Measurements from ENCODE around the gene ELFN1. TPM values are rescaled to one million over a fixed set of nuclear protein-coding genes. Genes with fewer than 3 reads are reported as not detected.
A peak's percentile ranks its signal among the peaks of the same experiment; 100 is the strongest.

ELFN1 gene
- total and polyA plus RNA-seq, 9 of the 15 experiments (the other 6 are each of a cell fraction or from before 2014, with no cell fraction given) = 0.04 to 0.64 (median 0.18) TPM; not detected in 2

DNA sequence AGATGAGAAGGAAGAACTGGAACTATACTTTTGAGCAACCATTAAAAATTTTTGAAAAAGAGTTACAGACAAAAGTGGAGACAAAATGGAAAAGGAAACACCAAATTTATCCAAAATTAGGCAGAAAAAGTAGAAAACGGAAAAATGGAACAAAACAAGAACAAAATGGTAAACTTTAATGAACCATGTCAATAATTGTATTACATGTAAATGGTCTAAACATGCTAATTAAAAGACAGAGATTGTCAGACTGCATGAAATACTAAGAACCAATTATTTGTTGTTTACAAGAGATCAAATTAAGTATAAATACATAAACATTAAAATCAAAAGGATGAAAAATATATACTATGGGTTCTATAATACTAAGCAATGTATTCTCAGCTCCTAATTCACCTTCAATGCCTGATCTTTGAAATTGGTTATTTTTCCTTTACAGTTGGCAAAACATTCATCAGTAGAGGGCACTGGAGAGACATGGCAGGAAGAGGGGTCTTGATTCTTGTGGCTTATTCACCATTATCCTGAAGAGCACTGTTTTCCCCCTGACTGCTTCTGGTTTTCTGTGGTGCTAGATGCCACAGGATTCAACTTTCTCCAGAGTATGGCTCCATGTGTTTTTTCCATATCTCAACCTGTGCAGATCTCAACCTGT, 124.9 kb downstream of the ELFN1 start (continued):
- no peak for TF ChIP-seq MCM5 (IDR thresholded peaks at IDR 0.05; ENCODE audit: low read depth)
- TF ChIP-seq, protein P1, sequence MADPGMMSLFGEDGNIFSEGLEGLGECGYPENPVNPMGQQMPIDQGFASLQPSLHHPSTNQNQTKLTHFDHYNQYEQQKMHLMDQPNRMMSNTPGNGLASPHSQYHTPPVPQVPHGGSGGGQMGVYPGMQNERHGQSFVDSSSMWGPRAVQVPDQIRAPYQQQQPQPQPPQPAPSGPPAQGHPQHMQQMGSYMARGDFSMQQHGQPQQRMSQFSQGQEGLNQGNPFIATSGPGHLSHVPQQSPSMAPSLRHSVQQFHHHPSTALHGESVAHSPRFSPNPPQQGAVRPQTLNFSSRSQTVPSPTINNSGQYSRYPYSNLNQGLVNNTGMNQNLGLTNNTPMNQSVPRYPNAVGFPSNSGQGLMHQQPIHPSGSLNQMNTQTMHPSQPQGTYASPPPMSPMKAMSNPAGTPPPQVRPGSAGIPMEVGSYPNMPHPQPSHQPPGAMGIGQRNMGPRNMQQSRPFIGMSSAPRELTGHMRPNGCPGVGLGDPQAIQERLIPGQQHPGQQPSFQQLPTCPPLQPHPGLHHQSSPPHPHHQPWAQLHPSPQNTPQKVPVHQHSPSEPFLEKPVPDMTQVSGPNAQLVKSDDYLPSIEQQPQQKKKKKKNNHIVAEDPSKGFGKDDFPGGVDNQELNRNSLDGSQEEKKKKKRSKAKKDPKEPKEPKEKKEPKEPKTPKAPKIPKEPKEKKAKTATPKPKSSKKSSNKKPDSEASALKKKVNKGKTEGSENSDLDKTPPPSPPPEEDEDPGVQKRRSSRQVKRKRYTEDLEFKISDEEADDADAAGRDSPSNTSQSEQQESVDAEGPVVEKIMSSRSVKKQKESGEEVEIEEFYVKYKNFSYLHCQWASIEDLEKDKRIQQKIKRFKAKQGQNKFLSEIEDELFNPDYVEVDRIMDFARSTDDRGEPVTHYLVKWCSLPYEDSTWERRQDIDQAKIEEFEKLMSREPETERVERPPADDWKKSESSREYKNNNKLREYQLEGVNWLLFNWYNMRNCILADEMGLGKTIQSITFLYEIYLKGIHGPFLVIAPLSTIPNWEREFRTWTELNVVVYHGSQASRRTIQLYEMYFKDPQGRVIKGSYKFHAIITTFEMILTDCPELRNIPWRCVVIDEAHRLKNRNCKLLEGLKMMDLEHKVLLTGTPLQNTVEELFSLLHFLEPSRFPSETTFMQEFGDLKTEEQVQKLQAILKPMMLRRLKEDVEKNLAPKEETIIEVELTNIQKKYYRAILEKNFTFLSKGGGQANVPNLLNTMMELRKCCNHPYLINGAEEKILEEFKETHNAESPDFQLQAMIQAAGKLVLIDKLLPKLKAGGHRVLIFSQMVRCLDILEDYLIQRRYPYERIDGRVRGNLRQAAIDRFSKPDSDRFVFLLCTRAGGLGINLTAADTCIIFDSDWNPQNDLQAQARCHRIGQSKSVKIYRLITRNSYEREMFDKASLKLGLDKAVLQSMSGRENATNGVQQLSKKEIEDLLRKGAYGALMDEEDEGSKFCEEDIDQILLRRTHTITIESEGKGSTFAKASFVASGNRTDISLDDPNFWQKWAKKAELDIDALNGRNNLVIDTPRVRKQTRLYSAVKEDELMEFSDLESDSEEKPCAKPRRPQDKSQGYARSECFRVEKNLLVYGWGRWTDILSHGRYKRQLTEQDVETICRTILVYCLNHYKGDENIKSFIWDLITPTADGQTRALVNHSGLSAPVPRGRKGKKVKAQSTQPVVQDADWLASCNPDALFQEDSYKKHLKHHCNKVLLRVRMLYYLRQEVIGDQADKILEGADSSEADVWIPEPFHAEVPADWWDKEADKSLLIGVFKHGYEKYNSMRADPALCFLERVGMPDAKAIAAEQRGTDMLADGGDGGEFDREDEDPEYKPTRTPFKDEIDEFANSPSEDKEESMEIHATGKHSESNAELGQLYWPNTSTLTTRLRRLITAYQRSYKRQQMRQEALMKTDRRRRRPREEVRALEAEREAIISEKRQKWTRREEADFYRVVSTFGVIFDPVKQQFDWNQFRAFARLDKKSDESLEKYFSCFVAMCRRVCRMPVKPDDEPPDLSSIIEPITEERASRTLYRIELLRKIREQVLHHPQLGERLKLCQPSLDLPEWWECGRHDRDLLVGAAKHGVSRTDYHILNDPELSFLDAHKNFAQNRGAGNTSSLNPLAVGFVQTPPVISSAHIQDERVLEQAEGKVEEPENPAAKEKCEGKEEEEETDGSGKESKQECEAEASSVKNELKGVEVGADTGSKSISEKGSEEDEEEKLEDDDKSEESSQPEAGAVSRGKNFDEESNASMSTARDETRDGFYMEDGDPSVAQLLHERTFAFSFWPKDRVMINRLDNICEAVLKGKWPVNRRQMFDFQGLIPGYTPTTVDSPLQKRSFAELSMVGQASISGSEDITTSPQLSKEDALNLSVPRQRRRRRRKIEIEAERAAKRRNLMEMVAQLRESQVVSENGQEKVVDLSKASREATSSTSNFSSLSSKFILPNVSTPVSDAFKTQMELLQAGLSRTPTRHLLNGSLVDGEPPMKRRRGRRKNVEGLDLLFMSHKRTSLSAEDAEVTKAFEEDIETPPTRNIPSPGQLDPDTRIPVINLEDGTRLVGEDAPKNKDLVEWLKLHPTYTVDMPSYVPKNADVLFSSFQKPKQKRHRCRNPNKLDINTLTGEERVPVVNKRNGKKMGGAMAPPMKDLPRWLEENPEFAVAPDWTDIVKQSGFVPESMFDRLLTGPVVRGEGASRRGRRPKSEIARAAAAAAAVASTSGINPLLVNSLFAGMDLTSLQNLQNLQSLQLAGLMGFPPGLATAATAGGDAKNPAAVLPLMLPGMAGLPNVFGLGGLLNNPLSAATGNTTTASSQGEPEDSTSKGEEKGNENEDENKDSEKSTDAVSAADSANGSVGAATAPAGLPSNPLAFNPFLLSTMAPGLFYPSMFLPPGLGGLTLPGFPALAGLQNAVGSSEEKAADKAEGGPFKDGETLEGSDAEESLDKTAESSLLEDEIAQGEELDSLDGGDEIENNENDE (IDR thresholded peaks at IDR 0.05; ENCODE audit: low read depth, low read length) = no peak
- TF ChIP-seq ZNF699 (CRISPR knock-in tag; IDR thresholded peaks at IDR 0.05; ENCODE audit: insufficient replicate concordance) = no peak
- no peak for TF ChIP-seq RBM39 (optimal IDR thresholded peaks at IDR 0.05; ENCODE audit: low read depth, low read length)
- TF ChIP-seq, protein P2, sequence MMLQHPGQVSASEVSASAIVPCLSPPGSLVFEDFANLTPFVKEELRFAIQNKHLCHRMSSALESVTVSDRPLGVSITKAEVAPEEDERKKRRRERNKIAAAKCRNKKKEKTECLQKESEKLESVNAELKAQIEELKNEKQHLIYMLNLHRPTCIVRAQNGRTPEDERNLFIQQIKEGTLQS (IDR thresholded peaks at IDR 0.05) = no peak
- TF ChIP-seq, protein P2 (CRISPR knock-in tag; conservative IDR thresholded peaks at IDR 0.05) = no peak
- TF ChIP-seq SRSF7 (optimal IDR thresholded peaks at IDR 0.05; ENCODE audit: low read depth, low read length) = no peak
- TF ChIP-seq GABPB2 (CRISPR knock-in tag; conservative IDR thresholded peaks at IDR 0.05) = no peak
- TF ChIP-seq, protein P3, sequence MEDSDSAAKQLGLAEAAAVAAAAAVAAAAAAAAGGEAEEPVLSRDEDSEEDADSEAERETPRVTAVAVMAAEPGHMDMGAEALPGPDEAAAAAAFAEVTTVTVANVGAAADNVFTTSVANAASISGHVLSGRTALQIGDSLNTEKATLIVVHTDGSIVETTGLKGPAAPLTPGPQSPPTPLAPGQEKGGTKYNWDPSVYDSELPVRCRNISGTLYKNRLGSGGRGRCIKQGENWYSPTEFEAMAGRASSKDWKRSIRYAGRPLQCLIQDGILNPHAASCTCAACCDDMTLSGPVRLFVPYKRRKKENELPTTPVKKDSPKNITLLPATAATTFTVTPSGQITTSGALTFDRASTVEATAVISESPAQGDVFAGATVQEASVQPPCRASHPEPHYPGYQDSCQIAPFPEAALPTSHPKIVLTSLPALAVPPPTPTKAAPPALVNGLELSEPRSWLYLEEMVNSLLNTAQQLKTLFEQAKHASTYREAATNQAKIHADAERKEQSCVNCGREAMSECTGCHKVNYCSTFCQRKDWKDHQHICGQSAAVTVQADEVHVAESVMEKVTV (CRISPR knock-in tag; IDR thresholded peaks at IDR 0.05) = 0 out of 2 replicates have a peak, but pooled peaks have one; percentile 9
- 0 out of 2 replicates have a peak, but pooled peaks have one; percentile 30 for TF ChIP-seq SMARCA5 (IDR thresholded peaks at IDR 0.05)
- TF ChIP-seq, protein P4, sequence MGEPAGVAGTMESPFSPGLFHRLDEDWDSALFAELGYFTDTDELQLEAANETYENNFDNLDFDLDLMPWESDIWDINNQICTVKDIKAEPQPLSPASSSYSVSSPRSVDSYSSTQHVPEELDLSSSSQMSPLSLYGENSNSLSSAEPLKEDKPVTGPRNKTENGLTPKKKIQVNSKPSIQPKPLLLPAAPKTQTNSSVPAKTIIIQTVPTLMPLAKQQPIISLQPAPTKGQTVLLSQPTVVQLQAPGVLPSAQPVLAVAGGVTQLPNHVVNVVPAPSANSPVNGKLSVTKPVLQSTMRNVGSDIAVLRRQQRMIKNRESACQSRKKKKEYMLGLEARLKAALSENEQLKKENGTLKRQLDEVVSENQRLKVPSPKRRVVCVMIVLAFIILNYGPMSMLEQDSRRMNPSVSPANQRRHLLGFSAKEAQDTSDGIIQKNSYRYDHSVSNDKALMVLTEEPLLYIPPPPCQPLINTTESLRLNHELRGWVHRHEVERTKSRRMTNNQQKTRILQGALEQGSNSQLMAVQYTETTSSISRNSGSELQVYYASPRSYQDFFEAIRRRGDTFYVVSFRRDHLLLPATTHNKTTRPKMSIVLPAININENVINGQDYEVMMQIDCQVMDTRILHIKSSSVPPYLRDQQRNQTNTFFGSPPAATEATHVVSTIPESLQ (CRISPR knock-in tag; IDR thresholded peaks at IDR 0.05) = no peak
- TF ChIP-seq GABPA (tag; conservative IDR thresholded peaks at IDR 0.05; ENCODE audit: low read depth) = no peak
